H1 (cell line): Measurements from ENCODE around the gene C9orf43.

Experiments
- EZH2 ChIP-seq: fragments of 200-600 bp; sonication (generic); IDR thresholded peaks from 2 replicates; pipeline ENCODE4 v1.7.1; 2012; ENCODE audit warnings: low read depth, mild to moderate bottlenecking, moderate library complexity, low read length, inconsistent platforms; ENCODE audit not compliant: severe bottlenecking
- HDAC2 ChIP-seq, 2 experiments: fragments of 300-600 bp in 1 of 2; sonication (generic) in 1 of 2; IDR thresholded peaks; 2 replicates each; pipeline ENCODE4 v1.6.1; 2011 to 2012; ENCODE audit warnings: low read depth in 2 of 2, low read length in 2 of 2, mild to moderate bottlenecking in 2 of 2, moderate library complexity in 2 of 2, borderline replicate concordance in 1 of 2, inconsistent platforms in 1 of 2
- POLR2A ChIP-seq, 2 experiments: IDR thresholded peaks; 1 replicate in 1 of 2; 2 replicates in 1 of 2; pipeline ENCODE4 v1.6.1; 2011; ENCODE audit warnings: low read depth in 2 of 2, low read length in 2 of 2, mild to moderate bottlenecking in 2 of 2; ENCODE audit errors: control extremely low read depth in 1 of 2
- TF ChIP-seq, protein P1 (sequence below), 3 experiments: IDR thresholded peaks; 1 replicate in 2 of 3; 2 replicates in 1 of 3; pipeline versions ENCODE4 v1.5.1 to v1.6.1; 2011; ENCODE audit warnings: low read length in 3 of 3, mild to moderate bottlenecking in 3 of 3, inconsistent platforms in 2 of 3, low read depth in 1 of 3, moderate library complexity in 1 of 3; ENCODE audit not compliant: insufficient read depth in 1 of 3; ENCODE audit errors: control extremely low read depth in 1 of 3

DNA sequence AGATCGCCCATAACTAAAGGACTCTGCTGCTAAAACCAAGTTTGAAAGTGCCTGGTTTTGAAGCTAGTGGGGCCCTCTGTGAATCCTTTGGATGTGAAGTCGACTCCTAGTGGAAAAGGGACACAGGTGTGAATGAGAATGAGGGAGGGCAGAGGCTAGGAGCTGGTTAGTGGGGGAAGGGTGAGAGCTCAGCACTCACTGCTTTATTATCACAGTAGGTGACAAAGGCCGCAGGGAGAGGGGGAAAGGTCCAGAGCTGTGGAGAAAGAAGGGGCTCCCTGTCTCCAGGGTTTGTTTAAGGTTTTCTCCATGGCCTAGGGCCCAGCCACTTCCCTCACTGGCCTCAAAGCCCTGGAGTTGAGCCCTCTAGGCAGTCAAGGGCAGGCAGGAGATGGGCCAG lies 37.3 kb upstream of the C9orf43 start:
- TF ChIP-seq HDAC2 (IDR thresholded peaks at IDR 0.05; ENCODE audit: borderline replicate concordance in 1 of 2, low read depth in 2 of 2, low read length in 2 of 2), result no peak
- TF ChIP-seq POLR2A (IDR thresholded peaks at IDR 0.05; ENCODE audit: control extremely low read depth in 1 of 2, low read depth in 2 of 2, low read length in 2 of 2), result no peak
- no peak for TF ChIP-seq EZH2
- TF ChIP-seq, protein P1, sequence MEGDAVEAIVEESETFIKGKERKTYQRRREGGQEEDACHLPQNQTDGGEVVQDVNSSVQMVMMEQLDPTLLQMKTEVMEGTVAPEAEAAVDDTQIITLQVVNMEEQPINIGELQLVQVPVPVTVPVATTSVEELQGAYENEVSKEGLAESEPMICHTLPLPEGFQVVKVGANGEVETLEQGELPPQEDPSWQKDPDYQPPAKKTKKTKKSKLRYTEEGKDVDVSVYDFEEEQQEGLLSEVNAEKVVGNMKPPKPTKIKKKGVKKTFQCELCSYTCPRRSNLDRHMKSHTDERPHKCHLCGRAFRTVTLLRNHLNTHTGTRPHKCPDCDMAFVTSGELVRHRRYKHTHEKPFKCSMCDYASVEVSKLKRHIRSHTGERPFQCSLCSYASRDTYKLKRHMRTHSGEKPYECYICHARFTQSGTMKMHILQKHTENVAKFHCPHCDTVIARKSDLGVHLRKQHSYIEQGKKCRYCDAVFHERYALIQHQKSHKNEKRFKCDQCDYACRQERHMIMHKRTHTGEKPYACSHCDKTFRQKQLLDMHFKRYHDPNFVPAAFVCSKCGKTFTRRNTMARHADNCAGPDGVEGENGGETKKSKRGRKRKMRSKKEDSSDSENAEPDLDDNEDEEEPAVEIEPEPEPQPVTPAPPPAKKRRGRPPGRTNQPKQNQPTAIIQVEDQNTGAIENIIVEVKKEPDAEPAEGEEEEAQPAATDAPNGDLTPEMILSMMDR (IDR thresholded peaks at IDR 0.05; ENCODE audit: control extremely low read depth in 1 of 3, insufficient read depth in 1 of 3, low read depth in 1 of 3, low read length in 3 of 3), result no peak
